B cell (primary cell): ENCODE data around the gene IL1RN. TPM values are rescaled to one million over a fixed set of nuclear protein-coding genes. Genes with fewer than 3 reads are reported as not detected.

Source experiments
- ATAC-seq: fragments of 200-7000 bp; cut with Tn5 transposase; one replicate; pipeline ENCODE4 v1.10.0; 2021; ENCODE audit warnings: low read depth, mild to moderate bottlenecking, moderate number of reproducible peaks, moderate library complexity
- CTCF ChIA-PET: fragments of 350-600 bp; sonication (Branson Sonifier 250); formaldehyde crosslinking; loops from one replicate; lab custom pipeline; 2021; ENCODE audit warnings: antibody characterized with exemption, inconsistent platforms; lab: Charles Lee
- POLR2A ChIA-PET: fragments of 350-600 bp; sonication (Branson Sonifier 250); formaldehyde crosslinking; loops from one replicate; lab custom pipeline; 2021; ENCODE audit warnings: antibody characterized with exemption; lab: Charles Lee
- DNase-seq: peaks from one replicate; pipeline ENCODE4 v3.0.0; 2013
- H2AFZ ChIP-seq: 2 replicates; pipeline ENCODE4 v1.6.1; 2012; ENCODE audit warnings: mild to moderate bottlenecking, low read depth, low read length; ENCODE audit not compliant: insufficient read depth, poor library complexity, severe bottlenecking
- H3K27ac ChIP-seq, 2 donors: 1 replicate in 1 of 2; 2 replicates in 1 of 2; pipeline ENCODE4 v1.5.1; 2012 to 2013; ENCODE audit warnings: low read length in 2 of 2, mild to moderate bottlenecking in 2 of 2, moderate library complexity in 1 of 2
- H3K27me3 ChIP-seq, 4 experiments: fragments of 200-600 bp in 1 of 4; sonication (generic) in 1 of 4; replicated peaks in 1 of 4; 1 replicate in 2 of 4; 2 replicates in 2 of 4; pipeline versions ENCODE4 v1.6.1 to v1.7.0; 2013 to 2016; ENCODE audit warnings: low read length in 3 of 4, mild to moderate bottlenecking in 2 of 4, mixed read lengths in 1 of 4, moderate library complexity in 1 of 4; ENCODE audit not compliant: insufficient read depth in 4 of 4, control insufficient read depth in 3 of 4; ENCODE audit errors: control extremely low read depth in 1 of 4
- H3K36me3 ChIP-seq, 2 experiments: replicated peaks in 1 of 2; 1 replicate in 1 of 2; 2 replicates in 1 of 2; pipeline versions ENCODE4 v1.6.1 to v1.7.1; 2013; ENCODE audit warnings: low read length in 1 of 2; ENCODE audit not compliant: insufficient read depth in 2 of 2, control insufficient read depth in 1 of 2; ENCODE audit errors: control extremely low read depth in 1 of 2, extremely low read depth in 1 of 2
- H3K4me1 ChIP-seq, 2 donors: fragments of 200-600 bp in 1 of 2; sonication (generic) in 1 of 2; 1 replicate in 1 of 2; 2 replicates in 1 of 2; pipeline versions ENCODE4 v1.5.1 to v1.6.1; 2013 to 2017; ENCODE audit warnings: low read length in 2 of 2; ENCODE audit not compliant: control insufficient read depth in 2 of 2, insufficient read depth in 2 of 2
- H3K4me2 ChIP-seq: replicated peaks from 2 replicates; pipeline ENCODE3; 2012; ENCODE audit warnings: mild to moderate bottlenecking, low read depth, low read length; ENCODE audit not compliant: poor library complexity, severe bottlenecking
- H3K4me3 ChIP-seq, 5 experiments: fragments of 200-600 bp in 1 of 5; sonication (generic) in 1 of 5; 1 replicate in 3 of 5; 2 replicates in 2 of 5; pipeline versions ENCODE4 v1.5.1 to v1.7.0; 2011 to 2016; ENCODE audit warnings: low read length in 4 of 5, mild to moderate bottlenecking in 4 of 5, low read depth in 2 of 5, control low read depth in 1 of 5, moderate library complexity in 1 of 5; ENCODE audit not compliant: insufficient read depth in 1 of 5; ENCODE audit errors: control extremely low read depth in 1 of 5, extremely low read depth in 1 of 5
- H3K79me2 ChIP-seq: fragments of 200-600 bp; sonication (generic); one replicate; pipeline ENCODE4 v1.6.0; 2016; ENCODE audit warnings: low read length; ENCODE audit not compliant: control insufficient read depth, insufficient read depth
- H3K9ac ChIP-seq: fragments of 200-600 bp; sonication (generic); 2 replicates; pipeline ENCODE4 v1.6.1; 2017; ENCODE audit warnings: mild to moderate bottlenecking, low read length, moderate library complexity
- H3K9me3 ChIP-seq, 3 donors: one replicate each; pipeline versions ENCODE4 v1.6.1 to v1.7.1; 2013; ENCODE audit warnings: low read length in 2 of 3; ENCODE audit not compliant: control insufficient read depth in 2 of 3, insufficient read depth in 1 of 3; ENCODE audit errors: control extremely low read depth in 1 of 3
- H4K20me1 ChIP-seq: 2 replicates; pipeline ENCODE4 v1.6.0; 2012; ENCODE audit warnings: mild to moderate bottlenecking, low read length; ENCODE audit not compliant: insufficient read depth, control insufficient read depth, poor library complexity, severe bottlenecking
- H3K27ac Mint-ChIP-seq: one replicate; pipeline ENCODE4 v1.8.0; 2021; ENCODE audit warnings: mixed read lengths
- H3K27me3 Mint-ChIP-seq: one replicate; pipeline ENCODE4 v1.8.0; 2021; ENCODE audit warnings: mixed read lengths
- H3K4me1 Mint-ChIP-seq: one replicate; pipeline ENCODE4 v1.8.0; 2021; ENCODE audit warnings: mixed read lengths
- H3K4me3 Mint-ChIP-seq: one replicate; pipeline ENCODE4 v1.8.0; 2021; ENCODE audit warnings: mixed read lengths
- H3K9me3 Mint-ChIP-seq: one replicate; pipeline ENCODE4 v1.8.0; 2022; ENCODE audit warnings: mixed read lengths; ENCODE audit not compliant: insufficient read depth
- EZH2 ChIP-seq: IDR thresholded peaks from 2 replicates; pipeline ENCODE4 v1.6.1; 2012; ENCODE audit warnings: borderline replicate concordance, low read depth, mild to moderate bottlenecking, moderate library complexity, low read length; ENCODE audit not compliant: insufficient read depth, poor library complexity, severe bottlenecking
- WGBS: methylation state at CpG from one replicate; pipeline ENCODE4 v1.1.5; 2013; ENCODE audit warnings: missing lambda C conversion rate; ENCODE audit not compliant: insufficient coverage; 5-methylcytosine and 5-hydroxymethylcytosine counted together
- intact Hi-C: fragments of 100-400 bp; cut with micrococcal nuclease; formaldehyde crosslinking; loops from one replicate; pipeline ENCODE4 v1.10.0; 2022
- polyA plus RNA-seq: library from polyadenylated mRNA; depleted of rRNA; stranded (reverse); fragments of >200 nt; gene quantifications from 2 replicates; pipeline ENCODE4 v1.2.3, GENCODE V29; 2012
- total RNA-seq, 2 donors: library from RNA; stranded (reverse); fragments of 120-200 nt in 1 of 2; gene quantifications; 1 replicate in 1 of 2; 2 replicates in 1 of 2; pipeline versions ENCODE4 v1.2.3 to v1.2.4, GENCODE V29; 2013 to 2022
- TF ChIP-seq, protein P1 (sequence below): fragments of 200-600 bp; IDR thresholded peaks from one replicate; pipeline ENCODE4 v1.8.0; 2022; ENCODE audit warnings: antibody characterized with exemption, mild to moderate bottlenecking

The IL1RN gene
- total and polyA plus RNA-seq, 2 donors (not counting 1 experiment from before 2014, with no cell fraction given), result 0.79 TPM; not detected in 1

GRCh38 chr2:113129519-113130078, 2.2 kb downstream of the IL1RN start:
- no peaks in the 10 kb centered on the region for H3K36me3 ChIP-seq
- no peak overlapping the region for H3K27ac ChIP-seq
- no peaks in the 10 kb centered on the region for H3K9me3 ChIP-seq
- no peak overlapping the region for H3K4me2 ChIP-seq
- H4K20me1 ChIP-seq, result no peaks in the 10 kb centered on the region
- Mint-ChIP-seq H3K4me3 (no peak overlapping the region), H3K9me3 (no peaks in the 10 kb centered on the region), H3K27ac (no peak overlapping the region), H3K4me1 (peaks cover 8% of the 10 kb centered on the region), H3K27me3 (peaks cover 9% of the 10 kb centered on the region)
- H3K9ac ChIP-seq, result no peak overlapping the region
- H3K79me2 ChIP-seq, result no peaks in the 10 kb centered on the region
- H3K4me1 ChIP-seq, result peaks cover 4 to 6% of the 10 kb centered on the region in 2 donors
- no peak for DNase-seq
- intact Hi-C loops, result no loop called here
- ChIA-PET CTCF (interaction anchor here (1.2 to 18.7 kb wide), 4 partner anchors 9 to 120 kb away, joined by 3 to 590 read pairs (median 10); no protein-coding TSS in a partner anchor), POLR2A (interaction anchor here (0.6 kb wide), 1 partner anchor 34 kb away, joined by 5 read pairs; no protein-coding TSS in a partner anchor)
- TF ChIP-seq, protein P1, sequence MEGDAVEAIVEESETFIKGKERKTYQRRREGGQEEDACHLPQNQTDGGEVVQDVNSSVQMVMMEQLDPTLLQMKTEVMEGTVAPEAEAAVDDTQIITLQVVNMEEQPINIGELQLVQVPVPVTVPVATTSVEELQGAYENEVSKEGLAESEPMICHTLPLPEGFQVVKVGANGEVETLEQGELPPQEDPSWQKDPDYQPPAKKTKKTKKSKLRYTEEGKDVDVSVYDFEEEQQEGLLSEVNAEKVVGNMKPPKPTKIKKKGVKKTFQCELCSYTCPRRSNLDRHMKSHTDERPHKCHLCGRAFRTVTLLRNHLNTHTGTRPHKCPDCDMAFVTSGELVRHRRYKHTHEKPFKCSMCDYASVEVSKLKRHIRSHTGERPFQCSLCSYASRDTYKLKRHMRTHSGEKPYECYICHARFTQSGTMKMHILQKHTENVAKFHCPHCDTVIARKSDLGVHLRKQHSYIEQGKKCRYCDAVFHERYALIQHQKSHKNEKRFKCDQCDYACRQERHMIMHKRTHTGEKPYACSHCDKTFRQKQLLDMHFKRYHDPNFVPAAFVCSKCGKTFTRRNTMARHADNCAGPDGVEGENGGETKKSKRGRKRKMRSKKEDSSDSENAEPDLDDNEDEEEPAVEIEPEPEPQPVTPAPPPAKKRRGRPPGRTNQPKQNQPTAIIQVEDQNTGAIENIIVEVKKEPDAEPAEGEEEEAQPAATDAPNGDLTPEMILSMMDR, result no peak
- TF ChIP-seq EZH2, result no peak
- H2AFZ ChIP-seq, result no peak overlapping the region
- H3K27me3 ChIP-seq, result peaks cover 0 to 3% (median 1%) of the 10 kb centered on the region in 4 experiments
- ATAC-seq, result no peak
- H3K4me3 ChIP-seq, result no peak overlapping the region
- WGBS, result 55% methylated on average over 2 of the region's 2 CpGs
